DMS114 treated with DMSO at 0.1 percent for 48 hours (cell line): ENCODE measurements around the gene NRXN3.

ENCODE experiments used
- DNase-seq: peaks from one replicate; lab custom pipeline; 2025; ENCODE audit not compliant: unreplicated experiment; lab: John Stamatoyannopoulos, UW

Gene NRXN3

DNA sequence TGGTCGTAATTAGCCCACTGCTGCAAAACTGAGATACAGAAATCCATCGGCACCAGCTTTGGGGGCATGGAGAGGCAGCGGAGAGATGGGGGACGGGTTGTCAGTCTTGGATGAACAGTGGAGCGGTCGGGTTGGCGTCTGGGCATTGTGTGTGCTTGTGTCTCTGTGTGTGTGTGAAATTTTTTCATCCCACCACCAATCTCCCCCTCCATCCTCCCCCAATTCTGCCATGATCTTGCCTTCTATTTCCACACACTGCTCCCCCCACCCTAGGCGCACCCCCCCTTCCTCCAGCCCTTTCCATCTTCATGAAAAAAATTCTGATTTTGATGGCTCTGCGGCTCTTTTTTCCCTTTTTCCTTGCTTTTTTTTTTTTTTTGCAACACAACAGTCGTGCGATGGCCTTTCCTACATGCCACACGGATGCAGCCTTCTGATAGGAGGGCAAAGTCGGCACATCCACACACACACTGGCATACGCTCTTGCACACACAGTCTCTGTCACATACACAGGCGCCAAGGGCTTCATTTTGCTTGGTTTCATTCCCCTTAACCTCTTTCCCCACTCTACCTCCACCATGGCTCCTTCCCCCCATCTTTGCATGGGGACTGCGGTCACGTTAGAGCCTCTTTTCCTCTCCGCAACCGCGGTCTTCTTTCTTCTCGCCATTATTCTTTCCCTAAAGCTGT lies 3.3 kb downstream of the NRXN3 start:
- no peak for DNase-seq

GRCh38 chr14:78175412-78175811 lies 5.2 kb downstream of the NRXN3 start:
- no peak for DNase-seq

DNA sequence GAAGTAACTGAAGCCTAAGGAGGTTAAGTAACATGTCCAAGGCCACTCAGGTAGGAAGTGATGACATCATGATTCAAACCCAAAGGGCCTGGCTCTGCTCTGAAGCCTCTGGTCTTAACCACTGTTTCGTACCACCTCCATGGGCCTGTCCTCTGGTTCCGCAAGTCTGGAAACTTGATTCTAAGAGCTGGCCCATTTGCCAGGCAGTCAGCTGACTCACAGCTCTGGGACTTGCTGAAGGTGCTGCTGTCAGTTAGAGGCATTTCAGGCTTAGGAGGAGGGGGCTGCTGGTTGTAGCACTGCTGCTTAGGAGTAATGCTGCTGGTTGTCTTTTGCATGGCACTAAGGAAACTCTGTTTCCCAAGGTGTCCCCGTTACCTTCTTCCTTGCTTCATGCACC lies 7.9 kb downstream of the NRXN3 start:
- no peak for DNase-seq

- DNase-seq: no peak
These were observed 8.8 kb downstream of the NRXN3 start for GRCh38 chr14:78178971-78179370.

- DNase-seq: no peak
These were observed 11.1 kb downstream of the NRXN3 start for GRCh38 chr14:78181270-78181669.

GRCh38 chr14:78182722-78183121 lies 12.5 kb downstream of the NRXN3 start:
- no peak for DNase-seq

DNA sequence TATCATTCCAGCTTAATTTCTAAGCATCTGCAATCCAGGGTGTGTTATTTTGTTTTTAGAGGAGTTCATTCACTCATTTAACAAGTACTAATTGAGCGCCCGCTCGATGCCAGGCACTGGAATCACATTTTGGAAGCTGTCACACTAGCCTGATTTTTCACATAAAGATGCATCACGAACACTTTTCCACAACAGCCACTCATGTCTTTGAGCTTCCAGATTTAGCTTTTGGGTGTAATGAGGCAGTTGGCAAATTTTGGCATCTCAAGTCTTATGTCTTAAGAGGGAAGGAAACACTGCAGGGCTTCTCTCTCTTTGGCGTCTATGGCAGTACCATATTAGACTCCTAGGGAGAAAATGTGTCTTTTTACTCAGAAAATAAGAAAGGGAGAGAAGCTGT lies 14.0 kb downstream of the NRXN3 start:
- DNase-seq: no peak

- no peak for DNase-seq
These were observed 16.1 kb downstream of the NRXN3 start for GRCh38 chr14:78186277-78186676.

DNA sequence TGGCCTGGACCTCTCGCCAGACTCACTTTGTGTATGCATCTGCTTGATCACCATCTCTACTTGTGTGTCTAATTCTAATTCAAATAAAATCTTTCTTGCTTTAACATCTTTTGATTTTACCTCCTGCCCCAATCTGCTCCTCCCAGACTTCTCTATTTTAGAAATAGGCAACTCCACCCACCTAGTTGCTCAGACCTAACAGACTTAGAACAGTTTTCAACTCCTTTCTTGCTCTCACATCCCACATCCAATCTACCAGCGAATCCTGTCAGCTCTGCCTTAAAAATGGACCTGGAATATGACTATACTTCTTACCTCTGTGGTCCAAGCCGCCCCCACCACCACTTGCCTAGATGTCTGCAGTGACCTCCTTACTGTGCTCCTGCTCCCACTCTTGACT lies 18.7 kb downstream of the NRXN3 start:
- no peak for DNase-seq

- no peak for DNase-seq
These were observed 25.3 kb downstream of the NRXN3 start for GRCh38 chr14:78195431-78195830.

GRCh38 chr14:78196323-78196722 lies 26.1 kb downstream of the NRXN3 start:
- DNase-seq: no peak

GRCh38 chr14:78197051-78197450 lies 26.9 kb downstream of the NRXN3 start:
- no peak for DNase-seq

- no peak for DNase-seq
These were observed 32.0 kb downstream of the NRXN3 start for GRCh38 chr14:78202163-78202562.

GRCh38 chr14:78202976-78203375 lies 32.8 kb downstream of the NRXN3 start:
- no peak for DNase-seq

- DNase-seq: no peak
These were observed 37.2 kb downstream of the NRXN3 start for GRCh38 chr14:78207414-78207813.

- no peak for DNase-seq
These were observed 50.1 kb downstream of the NRXN3 start for GRCh38 chr14:78220273-78220672.

DNA sequence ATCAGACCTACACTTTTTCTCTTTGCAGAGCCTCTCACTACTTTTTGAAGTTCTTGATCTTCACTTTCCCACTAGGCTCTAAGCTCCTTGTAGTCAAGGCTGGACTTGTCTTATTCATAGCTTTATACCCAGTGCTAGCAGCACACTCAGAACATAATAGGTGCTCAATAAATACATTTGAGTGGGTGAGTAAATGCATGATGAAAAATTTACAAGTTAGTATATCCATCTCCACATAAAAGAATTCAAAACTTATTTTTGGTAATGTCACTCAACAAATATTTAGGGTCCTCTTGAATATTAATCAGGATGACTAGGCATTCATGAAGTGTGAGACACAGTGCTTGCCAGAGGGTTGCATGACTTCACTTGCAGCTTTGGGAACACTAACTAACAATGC lies 52.6 kb downstream of the NRXN3 start:
- DNase-seq: no peak

DNA sequence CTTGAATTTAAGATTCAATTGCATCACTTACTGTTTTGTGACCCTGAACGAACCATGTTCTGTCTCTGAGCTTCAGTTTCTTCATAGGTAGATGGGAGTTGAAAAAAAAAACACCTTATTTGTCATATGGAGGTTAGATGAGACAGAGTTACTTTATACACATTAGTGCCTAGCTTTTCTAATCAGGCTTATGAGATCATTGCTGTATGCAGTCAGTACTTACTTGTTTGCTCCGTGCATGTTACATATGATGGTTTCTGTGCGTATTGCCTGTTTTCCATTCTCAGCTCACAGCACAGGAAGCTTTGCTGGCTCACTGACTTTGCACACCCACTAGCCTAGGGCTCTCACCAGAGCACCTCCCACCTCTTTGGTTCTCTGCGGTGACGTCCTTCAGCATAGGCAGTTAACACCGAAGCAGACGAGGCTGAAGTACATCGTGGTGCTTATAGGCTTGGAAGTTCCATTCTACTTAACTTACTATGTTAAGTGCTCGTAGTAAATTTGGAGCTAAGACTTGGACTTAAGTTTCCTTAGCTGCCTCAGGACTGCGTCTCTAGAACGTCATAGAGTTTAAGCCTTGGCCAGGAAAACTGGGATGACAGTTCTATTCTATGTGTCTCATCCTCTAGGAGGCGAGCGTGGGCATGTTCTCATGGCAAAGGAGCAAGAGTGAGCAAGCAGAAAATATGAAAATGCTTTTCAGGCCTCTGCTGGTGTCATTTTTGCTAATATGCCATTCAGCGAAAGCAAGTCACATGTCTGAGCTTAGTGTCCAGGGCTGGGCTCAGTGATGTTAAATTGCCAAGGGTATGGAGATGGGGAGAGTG lies 57.3 kb downstream of the NRXN3 start:
- no peak for DNase-seq

- DNase-seq: no peak
These were observed 58.6 kb downstream of the NRXN3 start for GRCh38 chr14:78228702-78229327.

GRCh38 chr14:78232231-78233000 lies 62.2 kb downstream of the NRXN3 start:
- no peak for DNase-seq

DNA sequence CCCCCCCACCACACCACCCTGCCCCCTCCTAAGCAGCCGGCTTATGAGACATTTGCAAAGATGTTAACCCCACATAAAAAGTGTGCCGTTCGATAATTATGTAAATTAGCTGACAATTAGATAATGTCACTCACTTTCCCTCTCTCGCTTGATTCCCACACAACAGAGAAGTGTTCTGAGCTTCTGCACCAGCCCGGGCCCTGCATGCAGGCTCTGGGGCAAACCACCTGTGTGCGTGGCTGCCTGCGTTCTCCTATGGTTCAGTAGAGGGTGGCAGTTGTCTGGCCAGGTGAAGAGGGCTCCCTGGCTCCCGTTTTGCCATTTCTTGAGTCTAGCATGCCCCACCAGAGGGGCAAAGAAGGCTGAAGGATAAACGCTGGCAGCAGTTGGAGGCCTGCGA lies 68.0 kb downstream of the NRXN3 start:
- DNase-seq: no peak
